ENCODE measurements around the gene ISM1.
"Not testable (repeated sequence)": the region's sequence is repeated elsewhere in the genome, so short reads cannot be mapped to it uniquely, and the experiment has no call there.

ISM1 gene

DNA sequence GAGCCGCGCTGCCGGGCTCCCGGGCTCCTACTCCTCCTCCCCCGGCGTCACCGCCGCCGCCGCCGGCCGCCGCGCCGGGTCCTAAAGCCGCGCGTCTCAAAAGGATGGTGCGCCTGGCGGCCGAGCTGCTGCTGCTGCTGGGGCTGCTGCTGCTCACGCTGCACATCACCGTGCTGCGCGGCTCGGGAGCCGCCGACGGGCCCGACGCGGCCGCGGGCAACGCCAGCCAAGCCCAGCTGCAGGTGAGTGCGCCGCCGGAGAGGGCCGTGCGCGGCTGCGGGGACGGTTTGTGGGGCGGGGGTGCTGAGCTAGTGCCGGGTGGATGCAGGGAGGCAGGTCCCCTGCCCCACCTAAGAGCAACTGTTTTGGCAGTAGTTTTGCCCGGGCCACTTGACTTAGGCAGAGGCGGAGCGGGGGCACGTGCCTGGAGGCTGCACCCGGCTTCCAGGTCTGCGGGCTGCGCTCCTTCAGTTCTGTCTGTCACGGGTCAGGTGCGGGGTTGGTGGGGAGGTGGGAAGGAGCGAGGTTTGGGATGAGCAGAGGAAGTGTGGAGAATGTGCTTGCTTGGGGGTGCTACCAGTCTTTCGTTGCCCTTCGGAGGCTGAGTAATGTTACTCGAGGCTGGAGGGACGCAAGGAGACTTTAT is 722 bp downstream of the ISM1 start:
- DNase-seq, result peak; percentile 49

DNA sequence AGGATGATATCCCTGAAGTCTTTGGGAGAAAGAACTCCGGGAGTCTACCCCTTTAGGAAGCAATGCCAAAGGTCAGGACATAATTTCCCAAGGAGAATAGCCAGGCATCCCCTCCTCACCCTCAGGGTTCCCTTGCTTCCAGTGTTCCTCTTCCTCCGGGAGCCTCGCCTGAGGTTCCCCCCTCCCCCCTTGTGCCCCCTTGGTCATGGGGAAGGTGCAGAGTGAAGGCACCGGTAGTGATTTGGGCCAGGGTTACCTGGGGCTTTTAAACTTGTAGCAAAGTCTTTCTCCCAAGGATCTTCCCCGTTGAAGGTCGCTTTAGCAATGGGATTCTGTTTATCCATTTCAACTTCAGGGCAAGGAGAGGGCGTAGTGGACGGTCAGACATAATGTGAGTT is 1.2 kb downstream of the ISM1 start:
- no peak for DNase-seq

DNA sequence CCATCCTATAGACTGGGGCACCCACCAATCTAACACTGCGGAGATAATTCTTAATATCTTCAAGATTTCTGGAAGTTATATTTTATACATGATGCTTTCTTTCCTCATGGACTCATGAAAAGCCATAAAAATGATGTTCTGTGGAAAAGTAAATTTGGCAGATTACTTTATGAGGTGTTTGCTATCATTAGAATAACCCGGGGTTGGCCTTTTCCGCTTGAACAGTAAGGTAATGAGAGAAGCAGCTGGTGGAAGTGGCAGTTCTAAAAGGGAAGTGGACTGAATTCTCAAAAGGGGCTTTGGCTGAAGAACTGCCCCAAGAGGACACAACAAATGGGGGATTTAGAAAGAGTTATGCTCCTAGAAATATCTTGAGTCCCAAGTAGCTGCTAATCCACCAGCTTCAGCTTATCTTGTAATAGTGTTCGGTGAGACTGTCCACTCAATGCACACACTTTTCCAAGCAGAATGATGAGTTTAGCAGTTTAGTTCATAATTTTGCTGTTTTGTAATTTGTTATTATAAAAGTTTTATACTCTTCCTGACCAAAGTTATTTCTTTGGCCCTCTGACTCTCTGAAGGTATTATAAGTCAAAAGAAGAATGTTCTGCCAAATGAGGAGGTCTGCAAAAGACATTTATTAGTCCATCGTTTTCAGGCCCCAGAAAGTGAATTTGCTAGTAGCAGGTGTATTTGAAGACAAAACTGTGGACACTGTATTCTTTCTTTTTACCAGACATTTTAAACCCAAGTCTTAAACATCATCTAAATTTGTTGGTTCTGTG is 2.9 kb downstream of the ISM1 start:
- DNase-seq, result no peak

DNA sequence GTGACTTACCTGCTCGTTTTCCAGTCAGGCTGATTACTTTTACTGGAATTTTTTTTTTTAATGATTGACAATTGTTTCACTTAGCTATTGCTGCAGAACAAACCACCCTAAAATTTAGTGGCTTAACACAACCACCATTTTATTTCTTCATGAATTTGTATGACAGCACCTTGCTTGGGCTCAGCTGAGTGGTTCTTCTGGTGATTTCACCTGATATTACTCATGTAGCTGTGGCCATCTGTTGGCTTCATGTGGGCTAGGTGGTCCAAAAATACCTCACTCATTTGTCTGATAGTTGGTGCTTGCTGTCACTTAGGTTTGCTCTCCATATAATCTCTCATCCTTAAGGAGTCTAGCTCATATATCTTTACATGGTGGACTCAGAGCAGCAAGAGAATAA is 5.3 kb downstream of the ISM1 start:
- no peak for DNase-seq

DNA sequence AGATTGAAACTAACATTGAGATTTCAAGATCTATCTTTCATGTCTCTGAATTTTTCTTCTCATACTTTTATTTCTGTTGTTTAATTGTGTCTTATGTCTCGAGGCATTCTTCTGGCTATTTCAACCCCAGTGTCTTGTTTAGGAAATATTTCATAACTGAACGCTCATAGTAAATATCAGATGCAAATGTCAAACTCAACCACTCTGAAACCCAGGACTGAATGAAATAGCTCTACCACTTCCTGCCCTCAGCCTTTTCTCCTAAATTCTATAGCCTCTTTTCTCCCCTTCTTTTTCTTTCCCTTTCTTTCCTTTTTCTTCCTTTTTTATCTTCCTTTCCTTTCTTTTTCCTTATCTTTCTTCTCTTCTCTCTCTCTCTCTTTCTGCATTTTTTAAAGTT is 7.7 kb downstream of the ISM1 start:
- DNase-seq, result no peak

DNA sequence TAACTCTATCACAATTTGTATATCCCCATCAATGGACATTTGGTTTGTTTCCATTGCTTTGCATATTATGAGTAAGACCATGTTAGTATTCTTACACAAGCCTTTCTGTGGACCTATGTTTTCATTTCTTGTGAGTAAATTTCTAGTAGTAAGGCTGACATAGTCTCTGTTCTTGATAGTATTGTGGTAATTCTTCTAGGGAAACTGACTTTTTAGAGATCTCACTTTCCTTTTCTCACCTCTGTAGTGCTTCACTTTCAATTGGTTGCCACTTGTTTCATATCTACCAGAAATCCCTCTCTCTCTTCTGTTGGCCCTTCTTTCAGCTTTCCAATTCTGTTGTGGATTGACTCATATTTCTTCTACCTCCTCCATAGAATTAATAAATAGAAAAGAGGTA is 8.5 kb downstream of the ISM1 start:
- DNase-seq, result no peak

DNA sequence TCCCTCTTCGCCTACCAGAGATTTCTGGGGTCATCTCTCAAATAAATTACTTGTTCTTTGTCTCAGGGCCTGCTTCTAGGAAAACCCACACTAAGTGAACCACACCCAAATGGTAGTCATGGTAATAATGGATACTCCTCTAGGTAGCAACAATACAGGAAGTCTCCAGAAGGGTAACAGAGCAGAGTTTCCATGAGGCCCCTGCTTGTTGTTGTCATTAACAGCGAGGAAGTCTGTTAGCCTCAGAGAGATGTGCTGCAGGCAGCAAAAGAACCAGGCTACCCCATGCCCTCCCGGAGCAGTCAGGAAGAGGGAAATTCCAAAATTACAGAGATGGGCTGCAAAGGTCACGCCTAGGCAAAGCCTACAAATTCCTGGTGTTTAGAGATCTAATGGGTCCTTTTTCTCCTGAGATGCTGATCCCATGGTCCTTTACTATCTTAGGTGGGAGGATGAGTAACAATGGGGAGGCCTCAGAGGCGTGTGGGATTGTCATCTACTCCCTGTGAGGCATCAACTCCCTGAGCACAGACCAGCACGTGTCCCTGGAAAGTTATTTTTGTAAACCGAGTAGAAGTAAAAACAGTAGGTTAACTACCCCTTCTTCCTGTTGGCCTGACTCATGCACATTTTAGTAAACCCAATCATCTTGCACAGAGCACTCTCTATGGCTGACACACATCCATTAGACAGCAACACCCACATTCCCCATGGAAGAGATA is 10.1 kb downstream of the ISM1 start:
- no peak for DNase-seq

DNA sequence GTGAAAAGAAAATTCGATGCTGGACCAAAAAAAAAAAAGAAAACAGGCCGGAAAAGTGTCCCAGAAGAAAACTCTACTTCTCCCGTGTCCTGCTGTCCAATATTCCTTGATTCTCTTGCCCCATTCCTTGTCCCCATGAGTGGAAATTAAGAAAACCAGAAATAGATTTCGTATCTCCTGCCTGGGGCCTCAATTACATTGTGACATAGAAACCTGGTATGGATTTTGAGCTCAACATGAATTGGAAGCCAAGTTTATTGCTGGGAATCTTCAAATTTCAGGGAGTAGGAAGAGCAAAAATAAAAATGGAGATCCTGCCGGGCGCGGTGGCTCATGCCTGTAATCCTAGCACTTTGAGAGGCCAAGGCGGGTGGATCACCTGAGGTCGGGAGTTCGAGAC is 11.9 kb downstream of the ISM1 start:
- no peak for DNase-seq

DNA sequence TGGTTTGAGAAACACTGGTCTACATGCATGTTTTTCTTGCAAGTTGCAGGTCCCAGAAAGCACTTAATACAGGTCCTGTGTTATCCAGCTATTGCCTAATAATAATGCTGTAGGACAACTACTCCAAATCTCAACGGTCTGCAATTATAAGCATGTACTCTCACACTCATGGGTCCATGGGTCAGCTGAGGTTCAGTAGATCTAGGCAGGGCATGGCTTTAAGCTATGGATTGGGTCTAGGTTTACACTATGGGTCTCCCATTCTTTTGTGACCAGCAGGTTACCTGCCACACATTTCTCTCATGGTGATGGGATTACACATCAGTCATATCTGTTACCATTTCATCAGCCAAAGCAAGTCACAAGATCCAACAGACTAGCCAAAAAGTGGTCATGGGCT is 13.9 kb downstream of the ISM1 start:
- DNase-seq, result no peak

DNA sequence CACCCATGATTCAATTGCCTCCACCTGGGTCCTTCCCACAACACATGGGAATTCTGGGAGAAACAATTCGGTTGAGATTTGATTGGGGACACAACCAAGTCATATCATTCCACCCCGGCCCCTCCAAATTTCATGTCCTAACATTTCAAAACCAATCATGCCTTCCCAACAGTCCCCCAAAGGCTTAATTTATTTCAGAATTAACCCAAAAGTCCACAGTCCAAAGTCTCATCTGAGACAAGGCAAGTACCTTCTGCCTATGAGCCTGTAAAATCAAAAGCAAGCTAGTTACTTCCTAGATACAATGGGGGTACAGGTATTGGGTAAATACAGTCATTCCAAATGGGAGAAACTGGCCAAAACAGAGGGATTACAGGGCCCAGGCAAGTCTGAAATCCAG is 15.3 kb downstream of the ISM1 start:
- not testable (repeated sequence) for DNase-seq

DNA sequence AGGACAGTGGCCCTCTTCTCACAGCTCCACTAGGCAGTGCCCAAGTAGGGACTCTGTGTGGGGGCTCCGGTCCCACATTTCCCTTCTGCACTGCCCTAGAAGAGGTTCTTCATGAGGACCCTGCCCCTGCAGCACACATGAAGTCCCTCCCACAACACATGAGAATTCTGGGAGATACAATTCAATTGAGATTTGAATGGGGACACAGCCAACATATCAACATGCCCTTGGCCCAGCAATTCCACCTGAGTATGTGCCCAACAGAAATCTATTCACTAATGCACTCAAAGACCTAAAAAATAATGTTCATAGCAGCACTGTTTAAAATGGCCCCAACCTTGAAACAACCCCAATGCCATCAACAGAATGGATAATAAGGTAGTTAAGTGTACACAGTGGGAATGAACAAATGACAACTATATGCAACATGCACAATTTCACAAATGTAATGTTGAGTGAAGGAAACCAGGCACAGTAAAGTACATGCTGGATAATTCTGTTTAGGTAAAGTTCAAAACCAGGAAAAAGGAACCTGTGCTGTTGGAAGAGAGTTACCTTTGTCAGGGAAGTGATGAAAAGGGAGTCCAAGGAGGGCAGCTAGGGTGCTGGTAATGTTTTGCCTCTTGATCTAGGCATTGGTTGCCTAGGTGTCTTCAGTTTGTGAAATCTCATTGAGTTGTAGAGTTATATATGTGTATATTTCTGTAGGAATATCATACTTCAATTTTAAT is 16.1 kb downstream of the ISM1 start:
- DNase-seq, result no peak

DNA sequence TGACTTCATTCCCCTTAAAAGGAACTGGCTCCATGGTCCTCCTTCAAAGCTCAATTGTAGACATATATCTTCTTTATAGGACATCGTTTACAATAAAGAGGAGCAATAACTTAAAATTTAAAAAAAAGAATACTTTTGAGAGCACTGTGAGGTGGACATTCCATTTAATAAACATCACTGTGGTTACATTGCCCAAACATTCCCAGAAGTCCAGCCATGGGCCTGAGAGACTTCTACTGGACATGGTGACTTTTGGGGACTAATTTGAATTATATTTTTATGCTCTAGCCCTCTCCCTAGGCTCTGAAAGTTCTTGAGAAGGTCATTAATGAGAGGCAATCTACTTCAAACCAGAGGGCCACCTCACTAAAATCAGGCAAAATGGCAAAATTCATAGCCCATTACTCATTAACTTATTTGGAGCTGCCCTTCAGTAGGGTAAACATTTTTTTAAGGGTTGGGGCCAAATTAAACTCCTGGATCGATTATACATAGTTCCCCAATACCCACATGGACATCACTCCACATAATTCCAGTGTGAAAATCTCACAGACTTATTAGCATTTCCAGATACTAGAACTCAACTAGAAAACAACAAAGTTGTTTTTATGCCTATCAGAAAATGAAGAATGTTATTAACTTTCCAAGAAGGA is 17.1 kb downstream of the ISM1 start:
- no peak for DNase-seq

DNA sequence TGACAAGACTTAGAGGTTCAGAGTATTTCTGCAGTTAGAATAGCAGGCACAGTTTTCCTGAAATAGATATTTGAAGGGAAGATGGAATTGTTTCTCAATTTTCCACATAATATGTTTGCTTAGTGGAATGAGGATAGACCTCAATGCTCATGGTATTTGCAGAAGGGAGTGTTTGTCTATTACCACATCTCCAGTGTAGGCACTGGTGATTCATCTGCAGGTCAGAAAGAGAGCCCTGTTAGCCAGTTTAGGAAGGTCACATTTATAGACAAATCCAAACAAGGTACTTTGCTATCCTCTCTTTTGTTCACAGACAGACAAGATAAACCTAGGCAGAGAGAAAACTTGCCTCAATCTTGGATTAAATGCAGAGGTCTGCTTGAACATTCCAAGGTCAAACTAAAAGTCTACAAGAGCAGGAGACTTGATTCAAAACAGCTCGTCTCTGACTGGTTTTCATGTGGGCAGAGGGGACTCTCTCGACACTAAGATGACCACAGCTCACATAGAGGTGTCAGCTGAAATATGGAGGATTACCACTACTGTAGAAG is 22.8 kb downstream of the ISM1 start:
- DNase-seq, result no peak

DNA sequence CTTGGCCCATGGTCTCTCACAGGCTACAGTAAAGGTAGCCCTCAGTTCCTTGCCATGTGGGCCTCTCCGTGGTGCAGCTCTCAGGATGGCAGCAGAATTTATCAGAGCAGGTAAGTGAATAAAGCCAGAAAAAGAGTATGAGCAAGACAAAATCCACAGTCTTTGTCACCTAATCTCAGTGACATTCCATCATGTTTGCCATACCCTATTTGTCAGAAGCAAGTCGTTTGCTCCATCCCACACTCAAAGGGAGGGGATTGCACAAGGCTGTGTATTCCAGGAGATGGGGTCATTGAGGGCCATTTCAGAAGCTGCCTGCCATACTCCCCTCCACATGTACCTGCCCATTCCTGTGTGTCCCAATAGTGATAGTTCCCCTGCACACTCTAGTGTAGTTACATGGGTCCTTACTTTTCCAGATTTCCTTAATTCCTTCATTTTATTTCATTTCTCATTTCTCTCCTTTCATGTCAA is 24.2 kb downstream of the ISM1 start:
- DNase-seq, result no peak

DNA sequence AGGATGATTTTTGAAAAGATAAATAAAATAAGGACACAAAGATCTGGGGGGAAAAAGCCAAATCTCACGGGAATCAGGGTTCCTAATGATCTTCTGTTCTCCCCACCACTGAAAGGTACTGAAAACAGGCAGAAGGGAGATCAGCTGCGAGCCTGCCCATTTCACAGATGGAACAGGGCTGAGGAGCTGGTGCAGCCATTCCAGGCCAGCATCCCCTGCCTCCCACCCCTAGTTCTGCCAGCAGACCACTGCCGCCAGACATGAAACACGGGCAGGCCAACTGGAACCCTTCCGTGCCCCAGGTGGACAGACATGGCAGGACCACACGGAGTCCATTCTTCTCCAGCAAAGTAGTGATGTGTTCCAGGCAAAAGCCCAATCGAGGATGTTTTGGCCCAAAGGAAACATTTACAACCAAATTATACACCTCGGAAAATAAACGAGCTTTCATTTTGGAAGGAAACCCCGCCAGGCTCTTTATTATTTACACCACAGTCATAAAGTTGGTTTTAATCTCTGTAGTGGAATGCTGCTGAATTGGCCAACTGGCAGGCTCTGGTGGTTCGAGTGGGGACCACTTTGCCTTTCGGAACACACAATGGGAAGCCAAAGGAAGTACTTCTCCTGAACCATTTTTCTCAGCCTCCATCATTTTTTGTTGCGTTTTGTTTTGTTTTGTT is 28.2 kb downstream of the ISM1 start:
- DNase-seq, result no peak

DNA sequence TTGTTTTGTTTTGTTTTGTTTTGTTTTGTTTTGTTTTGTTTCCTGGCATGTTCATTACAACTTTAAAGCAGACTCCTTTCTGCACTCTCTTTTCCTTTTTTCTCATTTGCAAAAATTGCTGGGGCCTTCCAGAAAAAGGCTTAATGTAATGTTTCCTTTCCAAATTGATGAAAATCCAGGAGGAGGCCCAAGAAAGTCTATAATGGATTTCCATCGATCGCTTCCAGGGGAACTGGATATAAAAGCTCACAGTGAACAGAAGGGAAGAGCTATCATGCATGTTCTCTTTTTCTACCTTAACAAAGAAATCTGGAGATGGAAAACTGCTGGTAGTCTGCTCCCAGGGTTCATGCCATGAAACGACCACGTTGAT is 28.7 kb downstream of the ISM1 start:
- no peak for DNase-seq

DNA sequence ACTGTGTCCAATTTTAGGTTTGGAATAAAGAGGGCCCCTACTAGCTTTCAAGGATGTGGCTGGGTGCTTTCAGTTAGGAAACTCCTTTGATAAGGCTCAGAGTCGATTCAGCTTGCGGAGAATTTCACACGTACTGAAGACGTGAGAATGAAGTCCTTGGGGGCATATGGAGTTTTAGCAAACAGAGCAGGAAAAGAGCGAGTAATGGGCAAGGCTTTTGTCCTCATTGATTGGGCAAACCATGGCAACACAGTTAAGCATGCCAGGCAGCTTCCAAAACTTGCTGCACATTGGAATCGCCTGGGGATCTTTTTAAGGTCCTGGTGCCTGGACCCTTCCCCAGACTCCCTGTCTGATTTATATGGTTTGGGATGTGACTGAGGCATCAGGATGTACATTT is 29.2 kb downstream of the ISM1 start:
- no peak for DNase-seq

DNA sequence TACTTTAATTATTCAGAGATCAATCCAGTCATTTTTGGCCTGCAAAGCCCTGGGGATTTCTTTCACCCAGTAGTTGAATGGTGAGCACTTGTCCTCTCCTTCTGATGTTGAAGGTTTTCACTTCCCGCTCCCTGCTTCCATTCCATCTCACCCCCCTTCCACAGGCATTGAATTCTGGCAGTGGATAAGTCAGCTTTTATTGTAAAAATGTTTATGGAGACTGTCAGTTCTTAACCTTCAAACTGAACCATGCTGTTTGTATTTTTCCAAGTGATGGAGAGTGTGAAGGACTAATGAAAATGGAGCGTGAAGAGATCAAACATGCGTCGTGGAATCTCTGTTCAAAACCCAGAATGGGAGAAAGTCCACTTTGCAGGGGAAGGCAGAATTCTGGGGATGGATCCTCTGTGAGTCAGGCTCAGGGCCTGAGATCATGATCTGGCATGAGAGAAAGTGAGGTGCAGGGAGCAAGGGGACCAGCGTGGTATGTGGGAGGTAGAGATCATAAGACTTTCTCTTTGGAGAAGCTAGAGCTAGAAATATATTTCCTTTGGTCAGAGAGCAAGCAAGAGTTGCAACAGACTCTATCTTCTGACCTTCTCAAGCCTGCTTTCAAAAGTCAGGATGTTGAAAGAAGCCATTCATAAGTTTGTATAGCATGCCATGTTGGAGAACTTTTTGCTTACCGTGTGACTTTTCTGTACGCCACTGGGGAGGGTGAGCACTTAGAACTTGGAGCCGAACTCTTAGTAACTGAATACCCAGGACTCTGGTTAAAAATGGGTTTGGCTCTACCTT is 30.2 kb downstream of the ISM1 start:
- no peak for DNase-seq

DNA sequence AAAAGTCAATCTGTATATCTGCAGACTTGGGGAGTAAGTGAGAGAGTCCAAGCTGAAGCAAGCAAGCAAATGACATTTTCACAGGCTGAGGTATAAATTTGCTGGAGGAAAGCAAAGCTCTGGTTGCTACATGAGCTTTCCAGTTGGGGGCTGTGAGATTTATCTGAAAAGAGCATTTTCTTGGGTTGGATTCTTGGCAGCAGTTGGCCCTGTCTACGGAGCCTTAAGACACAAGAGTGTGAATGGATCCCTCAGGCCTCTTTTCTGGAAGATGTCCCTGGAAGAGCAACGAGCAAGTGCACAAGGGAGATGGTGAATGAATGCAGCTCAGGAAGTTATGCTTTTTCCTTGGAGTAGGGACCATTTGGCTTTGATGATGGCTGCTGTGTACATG is 30.8 kb downstream of the ISM1 start:
- DNase-seq, result no peak

DNA sequence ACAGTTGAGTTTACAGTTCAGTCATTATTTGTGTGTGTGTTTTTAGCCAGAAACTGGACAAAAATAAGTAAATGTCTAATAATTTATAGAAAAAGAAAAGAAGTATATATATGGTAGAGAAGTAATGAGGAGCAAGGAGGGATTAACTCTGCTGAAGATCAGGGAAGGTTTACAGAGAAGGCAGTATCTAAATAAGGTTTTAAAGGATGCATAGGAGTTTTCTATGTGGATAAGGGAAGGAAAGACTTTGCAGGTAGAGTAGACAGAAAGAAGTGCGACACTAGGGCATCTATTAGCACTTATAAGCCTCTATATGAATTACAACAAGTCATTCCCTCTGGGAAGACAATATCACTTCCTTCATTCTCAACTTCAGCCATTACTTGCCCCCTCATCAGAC is 34.3 kb downstream of the ISM1 start:
- no peak for DNase-seq

DNA sequence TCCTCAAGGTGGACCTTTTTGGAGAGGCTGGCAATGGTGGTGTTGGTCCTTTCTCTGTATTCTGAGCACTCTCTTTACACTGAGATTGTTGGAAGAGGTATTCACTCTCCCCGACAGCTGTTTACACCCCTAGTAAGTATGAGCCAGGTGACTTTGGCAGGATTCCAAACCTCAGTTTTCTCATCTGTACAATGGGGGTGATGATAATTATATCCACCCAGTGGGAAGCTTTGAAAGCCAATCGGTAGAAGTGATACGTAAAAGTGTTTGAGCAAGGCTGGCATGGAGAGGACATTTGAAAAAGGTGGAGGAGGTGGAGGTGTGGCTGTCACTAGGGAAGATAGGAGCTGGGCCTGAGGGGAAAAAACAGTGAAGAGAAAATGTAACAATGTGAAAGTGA is 35.5 kb downstream of the ISM1 start:
- no peak for DNase-seq

Measured in activated CD4-positive, CD25-positive, alpha-beta regulatory T cell treated with anti-CD3 and anti-CD28 coated beads, Interleukin-2, amount 50 U/mL, for 72 hours (primary cell).